COLO829 (cell line): ENCODE results near the gene FRMD1.

Experiments
- DNase-seq: peaks from one replicate; pipeline ENCODE4 v3.0.0; 2012; ENCODE audit warnings: low spot score

Gene FRMD1

GRCh38 chr6:168004023-168004422, 75.0 kb downstream of the FRMD1 start:
- no peak for DNase-seq
